Mesendoderm (in vitro differentiated cells): ENCODE data around the gene COX6B2.

Source experiments
- DNase-seq: peaks from one replicate; pipeline ENCODE4 v3.0.0; 2013
- H2AK5ac ChIP-seq: 2 replicates; pipeline ENCODE4 v1.6.1; 2013; ENCODE audit warnings: low read length, inconsistent platforms
- H2BK120ac ChIP-seq: 2 replicates; pipeline ENCODE4 v1.6.1; 2013; ENCODE audit warnings: low read depth, mild to moderate bottlenecking, low read length, moderate library complexity, mixed read lengths
- H2BK15ac ChIP-seq: replicated peaks from 2 replicates; pipeline ENCODE4 v1.6.1; 2013; ENCODE audit warnings: low read depth, mild to moderate bottlenecking, moderate library complexity
- H2BK5ac ChIP-seq: 2 replicates; pipeline ENCODE4 v1.6.1; 2013; ENCODE audit warnings: low read length, inconsistent platforms
- H3K18ac ChIP-seq: 2 replicates; pipeline ENCODE4 v1.6.1; 2013; ENCODE audit warnings: mild to moderate bottlenecking, low read length, mixed read lengths
- H3K23ac ChIP-seq: one replicate; pipeline ENCODE4 v1.6.1; 2013; ENCODE audit warnings: low read length
- H3K27ac ChIP-seq: 2 replicates; pipeline ENCODE4 v1.5.1; 2013; ENCODE audit warnings: low read depth, mild to moderate bottlenecking, inconsistent platforms, low read length, moderate library complexity
- H3K27me3 ChIP-seq: 2 replicates; pipeline ENCODE4 v1.6.1; 2013; ENCODE audit warnings: low read length, control low read depth, mild to moderate bottlenecking, inconsistent platforms; ENCODE audit not compliant: insufficient read depth, poor library complexity
- H3K36me3 ChIP-seq: 2 replicates; pipeline ENCODE4 v1.6.1; 2013; ENCODE audit warnings: low read length, inconsistent platforms; ENCODE audit not compliant: control insufficient read depth, insufficient read depth
- H3K4ac ChIP-seq: one replicate; pipeline ENCODE4 v1.6.1; 2013; ENCODE audit warnings: low read depth, mild to moderate bottlenecking, low read length, moderate library complexity
- H3K4me1 ChIP-seq: 2 replicates; pipeline ENCODE4 v1.6.1; 2013; ENCODE audit warnings: low read depth, low read length, inconsistent platforms; ENCODE audit not compliant: control insufficient read depth
- H3K4me2 ChIP-seq: 2 replicates; pipeline ENCODE4 v1.6.1; 2013; ENCODE audit warnings: low read length
- H3K4me3 ChIP-seq: 2 replicates; pipeline ENCODE4 v1.5.1; 2013; ENCODE audit warnings: mild to moderate bottlenecking, low read length
- H3K56ac ChIP-seq: one replicate; pipeline ENCODE4 v1.6.1; 2013; ENCODE audit warnings: low read length
- H3K79me1 ChIP-seq: 2 replicates; pipeline ENCODE4 v1.6.1; 2013; ENCODE audit warnings: low read length, inconsistent platforms
- H3K79me2 ChIP-seq: 2 replicates; pipeline ENCODE4 v1.6.1; 2013; ENCODE audit warnings: mild to moderate bottlenecking, low read length; ENCODE audit not compliant: control insufficient read depth, insufficient read depth
- H3K9ac ChIP-seq: 2 replicates; pipeline ENCODE4 v1.6.1; 2013; ENCODE audit warnings: low read length, inconsistent platforms
- H4K5ac ChIP-seq: one replicate; pipeline ENCODE4 v1.6.1; 2013; ENCODE audit warnings: low read length
- H4K8ac ChIP-seq: one replicate; pipeline ENCODE4 v1.6.1; 2013; ENCODE audit warnings: low read depth, mild to moderate bottlenecking, control low read depth, low read length, moderate library complexity
- WGBS: extraction: QIAGEN DNeasy Blood & Tissue Kit; methylation state at CpG from one replicate; pipeline ENCODE4 v1.1.7; 2013; ENCODE audit warnings: low lambda C conversion rate, missing lambda C conversion rate; ENCODE audit not compliant: insufficient coverage; ENCODE audit errors: extremely low coverage; 5-methylcytosine and 5-hydroxymethylcytosine counted together

Gene COX6B2

DNA sequence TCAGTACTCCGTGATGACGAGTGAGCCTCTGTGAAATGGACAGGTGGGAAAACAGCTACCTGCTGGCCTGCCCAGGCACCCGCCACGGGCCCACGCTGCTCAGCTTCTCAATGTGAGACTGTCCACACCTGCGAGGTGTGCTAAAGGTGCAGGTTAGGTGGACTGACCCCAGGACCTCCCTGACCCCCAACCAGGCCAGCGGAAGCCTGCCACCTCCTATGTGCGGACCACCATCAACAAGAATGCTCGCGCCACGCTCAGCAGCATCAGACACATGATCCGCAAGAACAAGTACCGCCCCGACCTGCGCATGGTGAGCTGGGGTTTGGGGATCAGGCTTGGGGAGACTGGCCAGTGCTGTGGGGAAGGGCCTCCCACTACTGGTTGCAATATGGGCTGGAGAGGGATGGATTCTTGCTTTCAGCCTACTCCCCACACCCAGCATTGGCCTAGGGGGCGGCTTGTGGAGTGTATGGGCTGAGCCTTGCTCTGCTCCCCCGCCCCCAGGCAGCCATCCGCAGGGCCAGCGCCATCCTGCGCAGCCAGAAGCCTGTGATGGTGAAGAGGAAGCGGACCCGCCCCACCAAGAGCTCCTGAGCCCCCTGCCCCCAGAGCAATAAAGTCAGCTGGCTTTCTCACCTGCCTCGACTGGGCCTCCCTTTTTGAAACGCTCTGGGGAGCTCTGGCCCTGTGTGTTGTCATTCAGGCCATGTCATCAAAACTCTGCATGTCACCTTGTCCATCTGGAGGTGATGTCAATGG lies 33.4 kb upstream of the COX6B2 start:
- Histone ChIP-seq H3K27ac (no peak overlapping the region), H3K56ac (peak overlapping the region; percentile 100), H2BK5ac (no peak overlapping the region), H3K4me3 (peak overlapping the region; percentile 100), H4K8ac (no peak overlapping the region), H3K36me3 (peaks cover 21% of the 10 kb centered on the region), H2AK5ac (no peak overlapping the region), H3K4ac (no peak overlapping the region), H3K4me1 (peaks cover 14% of the 10 kb centered on the region), H2BK15ac (no peak overlapping the region), H3K79me1 (peaks cover 23% of the 10 kb centered on the region), H3K18ac (no peak overlapping the region), H3K23ac (no peak overlapping the region), H3K79me2 (peaks cover 29% of the 10 kb centered on the region), H3K4me2 (peak overlapping the region; percentile 90), H2BK120ac (no peak overlapping the region), H4K5ac (no peak overlapping the region), H3K27me3 (no peaks in the 10 kb centered on the region), H3K9ac (peak overlapping the region; percentile 100)
- WGBS, result no CpG with 5 or more reads among the region's 24 CpGs
- DNase-seq, result no peak

DNA sequence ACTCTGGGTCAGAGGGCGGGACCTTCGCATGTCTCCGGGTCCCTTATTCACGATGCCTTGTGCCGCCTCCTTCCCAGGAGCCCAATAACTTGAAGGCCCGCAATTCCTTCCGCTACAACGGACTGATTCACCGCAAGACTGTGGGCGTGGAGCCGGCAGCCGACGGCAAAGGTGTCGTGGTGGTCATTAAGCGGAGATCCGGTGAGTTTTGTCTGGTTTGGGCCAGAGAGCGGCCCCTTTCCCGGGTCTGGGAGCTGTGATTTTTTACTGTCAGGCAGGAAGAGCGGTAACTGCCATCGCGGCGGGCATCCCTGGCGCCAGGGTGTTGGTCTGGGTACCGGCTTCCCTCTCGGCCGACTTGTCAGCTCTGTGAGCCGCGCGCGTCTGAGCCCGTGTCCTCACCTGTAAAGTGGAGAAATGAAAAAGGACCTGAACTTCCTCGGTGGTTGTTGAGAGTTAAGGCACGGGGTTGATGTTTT lies 32.0 kb upstream of the COX6B2 start:
- H2BK5ac ChIP-seq, result no peak overlapping the region
- peak overlapping the region; percentile 100 for H3K56ac ChIP-seq
- H3K4me2 ChIP-seq, result peak overlapping the region; percentile 90
- H3K79me2 ChIP-seq, result peaks cover 29% of the 10 kb centered on the region
- H3K27me3 ChIP-seq, result no peaks in the 10 kb centered on the region
- no peak for DNase-seq
- H3K79me1 ChIP-seq, result peaks cover 23% of the 10 kb centered on the region
- H4K8ac ChIP-seq, result no peak overlapping the region
- H3K36me3 ChIP-seq, result peaks cover 21% of the 10 kb centered on the region
- peaks cover 13% of the 10 kb centered on the region for H3K4me1 ChIP-seq
- H3K18ac ChIP-seq, result no peak overlapping the region
- H3K27ac ChIP-seq, result no peak overlapping the region
- H2BK15ac ChIP-seq, result no peak overlapping the region
- H2AK5ac ChIP-seq, result no peak overlapping the region
- WGBS, result no CpG with 5 or more reads among the region's 33 CpGs
- H3K23ac ChIP-seq, result peak overlapping the region; percentile 72
- no peak overlapping the region for H4K5ac ChIP-seq
- peak overlapping the region; percentile 100 for H3K9ac ChIP-seq
- H2BK120ac ChIP-seq, result no peak overlapping the region
- no peak overlapping the region for H3K4ac ChIP-seq
- H3K4me3 ChIP-seq, result peak overlapping the region; percentile 100

GRCh38 chr19:55385724-55386492 lies 31.4 kb upstream of the COX6B2 start, which contains the start of gene RPL28:
RPL28 (plus strand) TSS chr19:55385932; CDS start chr19:55386358, 426 bp downstream.
- Histone ChIP-seq H3K36me3 (peaks cover 21% of the 10 kb centered on the region), H4K5ac (peak within 1 kb of the TSS; percentile 98), H3K18ac (peak within 1 kb of the TSS; percentile 46), H3K9ac (peak within 1 kb of the TSS; percentile 100), H3K4me3 (peak within 1 kb of the TSS; percentile 100), H3K56ac (peak within 1 kb of the TSS; percentile 100), H2AK5ac (peak within 1 kb of the TSS; percentile 95), H3K4me1 (peaks cover 13% of the 10 kb centered on the region), H3K27ac (peak within 1 kb of the TSS; percentile 85), H3K79me2 (peaks cover 29% of the 10 kb centered on the region), H2BK5ac (peak within 1 kb of the TSS; percentile 97), H3K27me3 (no peaks in the 10 kb centered on the region), H2BK120ac (no peak within 1 kb of the TSS), H3K79me1 (peaks cover 23% of the 10 kb centered on the region), H4K8ac (no peak within 1 kb of the TSS), H3K23ac (peak within 1 kb of the TSS; percentile 95), H3K4me2 (peak within 1 kb of the TSS; percentile 98), H3K4ac (peak within 1 kb of the TSS; percentile 21), H2BK15ac (no peak within 1 kb of the TSS)
- WGBS, result no CpG with 5 or more reads among the region's 68 CpGs
- DNase-seq, result peak; percentile 99

GRCh38 chr19:55384920-55385723 lies 30.6 kb upstream of the COX6B2 start:
- Histone ChIP-seq H3K27me3 (no peaks in the 10 kb centered on the region), H3K4ac (no peak overlapping the region), H3K79me1 (peaks cover 23% of the 10 kb centered on the region), H3K4me2 (peak overlapping the region; percentile 98), H3K56ac (peak overlapping the region; percentile 100), H4K8ac (no peak overlapping the region), H3K27ac (peak overlapping the region; percentile 85), H3K79me2 (peaks cover 29% of the 10 kb centered on the region), H3K36me3 (peaks cover 21% of the 10 kb centered on the region), H2BK15ac (no peak overlapping the region), H2AK5ac (no peak overlapping the region), H3K18ac (peak overlapping the region; percentile 75), H3K23ac (peak overlapping the region; percentile 95), H4K5ac (peak overlapping the region; percentile 98), H3K9ac (peak overlapping the region; percentile 99), H2BK120ac (no peak overlapping the region), H2BK5ac (peak overlapping the region; percentile 97), H3K4me3 (peak overlapping the region; percentile 73), H3K4me1 (peaks cover 13% of the 10 kb centered on the region)
- no CpG with 5 or more reads among the region's 34 CpGs for WGBS
- DNase-seq, result peak; percentile 98

DNA sequence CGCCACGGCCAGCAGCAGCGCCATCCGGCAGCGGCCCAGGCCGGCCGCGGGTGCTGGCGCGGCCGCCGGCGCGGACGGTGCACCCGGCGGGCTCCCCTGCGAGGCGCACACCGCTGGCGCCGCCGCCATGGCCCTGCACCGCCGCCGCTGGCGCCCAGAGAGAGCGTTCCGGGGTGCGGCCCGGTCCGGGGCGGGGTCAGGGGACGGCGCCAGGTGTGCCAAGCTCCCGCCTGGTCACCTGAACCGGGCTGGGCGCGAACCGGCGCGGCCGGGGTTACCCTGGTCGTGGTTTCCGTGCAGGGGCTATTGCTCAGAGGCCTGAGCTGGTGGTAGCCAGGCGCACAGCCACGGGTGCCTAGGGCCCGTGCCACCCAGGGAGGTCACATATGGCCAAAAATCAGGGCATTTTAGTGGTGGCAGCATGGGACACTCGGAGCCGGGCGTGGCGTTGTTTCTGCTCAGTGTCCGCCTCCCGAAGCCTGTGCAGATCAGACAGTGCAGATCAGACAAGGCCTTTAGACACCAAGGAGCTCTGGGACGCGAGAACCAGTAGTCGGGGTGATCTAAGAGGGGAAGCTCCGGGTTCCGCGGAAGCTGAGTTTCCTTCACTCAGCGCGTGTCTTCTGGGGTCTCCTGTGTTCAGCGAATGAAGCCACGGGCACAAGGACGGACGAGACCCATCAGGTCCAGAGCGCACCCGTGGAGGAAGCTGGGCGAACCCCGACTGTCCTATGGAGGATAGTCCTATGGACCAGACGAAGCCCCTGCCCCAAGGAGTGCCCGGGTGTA lies 29.8 kb upstream of the COX6B2 start, which contains the start of gene TMEM238:
TMEM238 (minus strand) TSS at position 162 of the 789 bp plus-strand sequence; CDS start at position 129, 33 bp downstream.
- peak within 1 kb of the TSS; percentile 71 for H3K27ac ChIP-seq
- H3K4me1 ChIP-seq, result peaks cover 13% of the 10 kb centered on the region
- H4K8ac ChIP-seq, result no peak within 1 kb of the TSS
- H2AK5ac ChIP-seq, result peak within 1 kb of the TSS; percentile 55
- peak within 1 kb of the TSS; percentile 66 for H3K4me2 ChIP-seq
- peaks cover 23% of the 10 kb centered on the region for H3K79me1 ChIP-seq
- peaks cover 29% of the 10 kb centered on the region for H3K79me2 ChIP-seq
- H3K56ac ChIP-seq, result peak within 1 kb of the TSS; percentile 89
- no peak within 1 kb of the TSS for H2BK15ac ChIP-seq
- peaks cover 19% of the 10 kb centered on the region for H3K36me3 ChIP-seq
- H3K4me3 ChIP-seq, result peak within 1 kb of the TSS; percentile 42
- H3K9ac ChIP-seq, result peak within 1 kb of the TSS; percentile 99
- H2BK120ac ChIP-seq, result no peak within 1 kb of the TSS
- no peak within 1 kb of the TSS for H4K5ac ChIP-seq
- H3K27me3 ChIP-seq, result no peaks in the 10 kb centered on the region
- peak within 1 kb of the TSS; percentile 43 for H2BK5ac ChIP-seq
- DNase-seq, result no peak
- no CpG with 5 or more reads among the region's 72 CpGs for WGBS
- H3K23ac ChIP-seq, result peak within 1 kb of the TSS; percentile 66
- peak within 1 kb of the TSS; percentile 41 for H3K4ac ChIP-seq
- peak within 1 kb of the TSS; percentile 75 for H3K18ac ChIP-seq
